ENCODE measurements around the gene NFYA. TPM values are rescaled to one million over a fixed set of nuclear protein-coding genes. Genes with fewer than 3 reads are reported as not detected.

The NFYA gene
- total and polyA plus RNA-seq, 4 donors: 2.2 to 28.4 (median 10.1) TPM

DNA sequence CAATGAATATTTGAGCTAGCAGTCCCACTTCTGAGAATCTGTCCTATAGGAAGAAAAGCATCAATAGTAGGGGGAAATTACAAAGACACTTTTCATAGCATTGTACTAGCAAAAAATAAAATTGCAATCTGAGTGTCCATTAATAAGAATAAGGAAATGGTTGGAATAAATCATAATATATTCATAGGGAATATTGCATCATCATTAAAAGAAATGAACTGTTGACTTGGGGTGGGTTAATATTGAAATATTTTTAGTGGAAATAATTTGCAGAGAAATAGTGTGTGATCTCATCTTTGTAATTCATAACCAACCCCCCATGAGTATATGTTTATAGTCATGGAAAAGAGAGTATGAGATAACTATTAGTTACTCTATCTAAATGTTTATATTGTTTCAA is 12.4 kb downstream of the NFYA start (continued):
- TF ChIP-seq, protein P1, sequence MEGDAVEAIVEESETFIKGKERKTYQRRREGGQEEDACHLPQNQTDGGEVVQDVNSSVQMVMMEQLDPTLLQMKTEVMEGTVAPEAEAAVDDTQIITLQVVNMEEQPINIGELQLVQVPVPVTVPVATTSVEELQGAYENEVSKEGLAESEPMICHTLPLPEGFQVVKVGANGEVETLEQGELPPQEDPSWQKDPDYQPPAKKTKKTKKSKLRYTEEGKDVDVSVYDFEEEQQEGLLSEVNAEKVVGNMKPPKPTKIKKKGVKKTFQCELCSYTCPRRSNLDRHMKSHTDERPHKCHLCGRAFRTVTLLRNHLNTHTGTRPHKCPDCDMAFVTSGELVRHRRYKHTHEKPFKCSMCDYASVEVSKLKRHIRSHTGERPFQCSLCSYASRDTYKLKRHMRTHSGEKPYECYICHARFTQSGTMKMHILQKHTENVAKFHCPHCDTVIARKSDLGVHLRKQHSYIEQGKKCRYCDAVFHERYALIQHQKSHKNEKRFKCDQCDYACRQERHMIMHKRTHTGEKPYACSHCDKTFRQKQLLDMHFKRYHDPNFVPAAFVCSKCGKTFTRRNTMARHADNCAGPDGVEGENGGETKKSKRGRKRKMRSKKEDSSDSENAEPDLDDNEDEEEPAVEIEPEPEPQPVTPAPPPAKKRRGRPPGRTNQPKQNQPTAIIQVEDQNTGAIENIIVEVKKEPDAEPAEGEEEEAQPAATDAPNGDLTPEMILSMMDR (IDR thresholded peaks at IDR 0.05; ENCODE audit: low read depth, low read length, missing input control): no peak
- TF ChIP-seq TAF1 (conservative IDR thresholded peaks at IDR 0.05): no peak
- TF ChIP-seq JUND (IDR thresholded peaks at IDR 0.05): no peak
- TF ChIP-seq FOXA2 (IDR thresholded peaks at IDR 0.05): no peak

DNA sequence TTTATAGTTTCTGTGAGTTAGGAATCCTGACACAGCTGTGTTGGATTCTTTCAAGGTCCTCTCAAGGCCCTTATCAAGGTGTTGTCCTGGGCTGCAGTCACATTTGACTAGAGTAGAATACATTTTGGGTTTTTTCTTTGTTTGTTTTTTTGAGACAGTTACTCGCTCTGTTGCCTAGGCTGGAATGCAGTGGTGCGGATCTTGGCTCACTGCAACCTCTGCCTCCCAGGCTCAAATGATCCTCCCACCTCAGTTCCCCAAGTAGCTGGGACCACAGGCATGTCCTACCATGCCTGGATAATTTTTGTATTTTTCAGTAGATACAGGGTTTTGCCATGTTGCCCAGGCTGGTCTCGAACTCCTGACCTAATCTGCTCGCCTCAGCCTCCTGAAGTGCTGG is 15.7 kb downstream of the NFYA start:
- H3K9ac ChIP-seq (ENCODE audit: low read depth in 1 of 2, low read length in 2 of 2): no peak overlapping the region
- peaks cover 12 to 52% (median 30%) of the 10 kb centered on the region in 4 donors for H3K36me3 ChIP-seq (ENCODE audit: control insufficient read depth in 4 of 4, insufficient read depth in 3 of 4, low read depth in 1 of 4, low read length in 3 of 4)
- 95% methylated on average over 4 of the region's 4 CpGs for WGBS
- no peak for TF ChIP-seq HNF4G (IDR thresholded peaks at IDR 0.05)
- no peak for TF ChIP-seq EGR1 (IDR thresholded peaks at IDR 0.05; ENCODE audit: low read depth in 2 of 2)
- TF ChIP-seq RAD21 (IDR thresholded peaks at IDR 0.05): no peak
- no peak for TF ChIP-seq NR2F2 (IDR thresholded peaks at IDR 0.05)
- TF ChIP-seq SP1 (IDR thresholded peaks at IDR 0.05): no peak
- no peak for TF ChIP-seq FOXA1 (IDR thresholded peaks at IDR 0.05)
- no peak for TF ChIP-seq FOXA2 (IDR thresholded peaks at IDR 0.05)
- TF ChIP-seq, protein P2, sequence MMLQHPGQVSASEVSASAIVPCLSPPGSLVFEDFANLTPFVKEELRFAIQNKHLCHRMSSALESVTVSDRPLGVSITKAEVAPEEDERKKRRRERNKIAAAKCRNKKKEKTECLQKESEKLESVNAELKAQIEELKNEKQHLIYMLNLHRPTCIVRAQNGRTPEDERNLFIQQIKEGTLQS (IDR thresholded peaks at IDR 0.05): no peak
- no peak for TF ChIP-seq YY1 (IDR thresholded peaks at IDR 0.05)
- no peak for TF ChIP-seq HNF4A (conservative IDR thresholded peaks at IDR 0.05)
- TF ChIP-seq GABPA (IDR thresholded peaks at IDR 0.05 in 1 of 2, conservative IDR thresholded peaks at IDR 0.05 in 1 of 2): no peak
- TF ChIP-seq, protein P1 (IDR thresholded peaks at IDR 0.05; ENCODE audit: low read depth, low read length, missing input control): no peak
- TF ChIP-seq, protein P3, sequence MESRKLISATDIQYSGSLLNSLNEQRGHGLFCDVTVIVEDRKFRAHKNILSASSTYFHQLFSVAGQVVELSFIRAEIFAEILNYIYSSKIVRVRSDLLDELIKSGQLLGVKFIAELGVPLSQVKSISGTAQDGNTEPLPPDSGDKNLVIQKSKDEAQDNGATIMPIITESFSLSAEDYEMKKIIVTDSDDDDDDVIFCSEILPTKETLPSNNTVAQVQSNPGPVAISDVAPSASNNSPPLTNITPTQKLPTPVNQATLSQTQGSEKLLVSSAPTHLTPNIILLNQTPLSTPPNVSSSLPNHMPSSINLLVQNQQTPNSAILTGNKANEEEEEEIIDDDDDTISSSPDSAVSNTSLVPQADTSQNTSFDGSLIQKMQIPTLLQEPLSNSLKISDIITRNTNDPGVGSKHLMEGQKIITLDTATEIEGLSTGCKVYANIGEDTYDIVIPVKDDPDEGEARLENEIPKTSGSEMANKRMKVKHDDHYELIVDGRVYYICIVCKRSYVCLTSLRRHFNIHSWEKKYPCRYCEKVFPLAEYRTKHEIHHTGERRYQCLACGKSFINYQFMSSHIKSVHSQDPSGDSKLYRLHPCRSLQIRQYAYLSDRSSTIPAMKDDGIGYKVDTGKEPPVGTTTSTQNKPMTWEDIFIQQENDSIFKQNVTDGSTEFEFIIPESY (IDR thresholded peaks at IDR 0.05): no peak
- no peak for TF ChIP-seq RXRA (IDR thresholded peaks at IDR 0.05)
- no peak for TF ChIP-seq JUND (IDR thresholded peaks at IDR 0.05)
- TF ChIP-seq, protein P4, sequence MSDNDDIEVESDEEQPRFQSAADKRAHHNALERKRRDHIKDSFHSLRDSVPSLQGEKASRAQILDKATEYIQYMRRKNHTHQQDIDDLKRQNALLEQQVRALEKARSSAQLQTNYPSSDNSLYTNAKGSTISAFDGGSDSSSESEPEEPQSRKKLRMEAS (IDR thresholded peaks at IDR 0.05): no peak
- H3K4me1 ChIP-seq (ENCODE audit: control insufficient read depth in 4 of 4, insufficient read depth in 4 of 4, low read length in 3 of 4): peaks cover 5 to 18% (median 10%) of the 10 kb centered on the region in 4 donors
- H3K27ac ChIP-seq (ENCODE audit: low read depth in 1 of 2, low read length in 2 of 2): no peak overlapping the region
- H3K27me3 ChIP-seq (ENCODE audit: control insufficient read depth in 4 of 4, insufficient read depth in 4 of 4, low read length in 3 of 4): no peaks in the 10 kb centered on the region
- H3K4me3 ChIP-seq (ENCODE audit: low read depth in 1 of 3, low read length in 3 of 3): no peak overlapping the region
- DNase-seq (ENCODE audit: low spot score): no peak
- no peaks in the 10 kb centered on the region for H3K9me3 ChIP-seq (ENCODE audit: control insufficient read depth in 4 of 4, low read length in 3 of 4)
